Measurements from ENCODE around the gene KIF3A.
A peak's percentile ranks its signal among the peaks of the same experiment; 100 is the strongest.

The KIF3A gene

GRCh38 chr5:132771503-132771998 lies 34.2 kb upstream of the KIF3A start:
- peak; percentile 91 for DNase-seq (ENCODE audit: low read depth)
- no peak for TF ChIP-seq CTCF (conservative IDR thresholded peaks at IDR 0.05; ENCODE audit: low read length)
- H3K4me3 ChIP-seq (ENCODE audit: low read length) = no peak overlapping the region

GRCh38 chr5:132770476-132771159 lies 33.3 kb upstream of the KIF3A start:
- H3K4me3 ChIP-seq (ENCODE audit: low read length) = no peak overlapping the region
- TF ChIP-seq CTCF (conservative IDR thresholded peaks at IDR 0.05; ENCODE audit: low read length) = no peak
- peak; percentile 74 for DNase-seq (ENCODE audit: low read depth)

- no peak for TF ChIP-seq CTCF (conservative IDR thresholded peaks at IDR 0.05; ENCODE audit: low read length)
- H3K4me3 ChIP-seq (ENCODE audit: low read length) = no peak overlapping the region
- no peak for DNase-seq (ENCODE audit: low read depth)
Measured at GRCh38 chr5:132768485-132768868, 31.1 kb upstream of the KIF3A start.

- DNase-seq (ENCODE audit: low read depth) = no peak
- no peak overlapping the region for H3K4me3 ChIP-seq (ENCODE audit: low read length)
- no peak for TF ChIP-seq CTCF (conservative IDR thresholded peaks at IDR 0.05; ENCODE audit: low read length)
Measured at GRCh38 chr5:132767150-132767549, 29.8 kb upstream of the KIF3A start.

- TF ChIP-seq CTCF (conservative IDR thresholded peaks at IDR 0.05; ENCODE audit: low read length) = no peak
- no peak for DNase-seq (ENCODE audit: low read depth)
- no peak overlapping the region for H3K4me3 ChIP-seq (ENCODE audit: low read length)
Measured at GRCh38 chr5:132766806-132767055, 29.4 kb upstream of the KIF3A start.

- DNase-seq (ENCODE audit: low read depth) = no peak
- H3K4me3 ChIP-seq (ENCODE audit: low read length) = no peak overlapping the region
Measured at GRCh38 chr5:132766020-132766805, 28.9 kb upstream of the KIF3A start.

More at GRCh38 chr5:132766020-132766805, 28.9 kb upstream of the KIF3A start:
- TF ChIP-seq CTCF (conservative IDR thresholded peaks at IDR 0.05; ENCODE audit: low read length) = no peak

Data from AG10803 (cell line).